Measurements from ENCODE around the gene NCAPH2.

DNA sequence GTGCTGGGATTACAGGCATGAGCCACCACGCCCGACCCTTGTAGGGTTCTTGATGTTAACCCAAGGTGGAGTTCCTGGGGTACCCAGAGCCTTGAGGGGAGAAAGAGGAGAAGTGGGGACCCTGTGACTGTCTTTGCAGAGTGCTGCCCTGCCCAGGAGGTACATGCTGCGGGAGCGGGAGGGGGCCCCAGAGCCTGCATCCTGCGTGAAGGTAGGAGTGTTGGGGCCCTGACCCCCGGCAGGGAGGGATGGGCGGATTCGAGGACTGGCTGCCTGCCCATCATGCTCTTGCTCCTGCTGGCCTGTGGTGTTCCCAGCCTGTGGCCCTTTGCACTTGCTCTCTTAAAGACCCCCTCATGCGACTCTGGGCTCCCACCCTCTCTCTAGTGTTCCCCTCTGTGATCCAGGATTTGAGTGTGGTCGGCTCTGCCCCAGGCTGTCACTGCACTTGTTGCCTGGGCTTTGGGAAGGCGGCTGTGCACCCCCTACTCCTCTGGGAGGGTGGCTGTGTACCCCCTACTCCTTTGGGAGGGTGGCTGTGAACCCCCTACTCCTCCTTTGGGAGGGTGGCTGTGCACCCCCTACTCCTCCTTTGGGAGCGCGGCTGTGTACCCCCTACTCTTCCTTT, 12.9 kb downstream of the NCAPH2 start:
- TF ChIP-seq, protein P1, sequence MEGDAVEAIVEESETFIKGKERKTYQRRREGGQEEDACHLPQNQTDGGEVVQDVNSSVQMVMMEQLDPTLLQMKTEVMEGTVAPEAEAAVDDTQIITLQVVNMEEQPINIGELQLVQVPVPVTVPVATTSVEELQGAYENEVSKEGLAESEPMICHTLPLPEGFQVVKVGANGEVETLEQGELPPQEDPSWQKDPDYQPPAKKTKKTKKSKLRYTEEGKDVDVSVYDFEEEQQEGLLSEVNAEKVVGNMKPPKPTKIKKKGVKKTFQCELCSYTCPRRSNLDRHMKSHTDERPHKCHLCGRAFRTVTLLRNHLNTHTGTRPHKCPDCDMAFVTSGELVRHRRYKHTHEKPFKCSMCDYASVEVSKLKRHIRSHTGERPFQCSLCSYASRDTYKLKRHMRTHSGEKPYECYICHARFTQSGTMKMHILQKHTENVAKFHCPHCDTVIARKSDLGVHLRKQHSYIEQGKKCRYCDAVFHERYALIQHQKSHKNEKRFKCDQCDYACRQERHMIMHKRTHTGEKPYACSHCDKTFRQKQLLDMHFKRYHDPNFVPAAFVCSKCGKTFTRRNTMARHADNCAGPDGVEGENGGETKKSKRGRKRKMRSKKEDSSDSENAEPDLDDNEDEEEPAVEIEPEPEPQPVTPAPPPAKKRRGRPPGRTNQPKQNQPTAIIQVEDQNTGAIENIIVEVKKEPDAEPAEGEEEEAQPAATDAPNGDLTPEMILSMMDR (IDR thresholded peaks at IDR 0.05) = no peak
- no peak for TF ChIP-seq POLR2A (IDR thresholded peaks at IDR 0.05)
